OCI-LY1 (cell line): ENCODE data around the gene ACSM3.

Experiments
- H2AFZ ChIP-seq: fragments of 200-600 bp; sonication (generic), shearing (Covaris generic); 2 replicates; pipeline ENCODE4 v1.6.0; 2014; ENCODE audit warnings: antibody characterized with exemption, mild to moderate bottlenecking, low read length
- H3F3A ChIP-seq: fragments of 200-600 bp; sonication (generic), shearing (Covaris generic); 2 replicates; pipeline ENCODE4 v1.6.0; 2014; ENCODE audit warnings: mild to moderate bottlenecking, antibody characterized with exemption, low read length, moderate library complexity; ENCODE audit not compliant: insufficient read depth
- H3K27ac ChIP-seq: fragments of 200-600 bp; sonication (generic); 2 replicates; pipeline ENCODE4 v1.5.1; 2014; ENCODE audit warnings: low read length, mixed run types, mild to moderate bottlenecking, low read depth; ENCODE audit not compliant: poor library complexity, severe bottlenecking
- H3K27me3 ChIP-seq: fragments of 200-600 bp; sonication (generic); 2 replicates; pipeline ENCODE4 v1.6.0; 2014; ENCODE audit warnings: antibody characterized with exemption, mild to moderate bottlenecking, low read length, moderate library complexity; ENCODE audit not compliant: insufficient read depth
- H3K36me3 ChIP-seq: fragments of 200-600 bp; sonication (generic); 2 replicates; pipeline ENCODE4 v1.6.1; 2014; ENCODE audit warnings: mild to moderate bottlenecking, antibody characterized with exemption, low read length, moderate library complexity, mixed read lengths; ENCODE audit not compliant: insufficient read depth
- H3K4me1 ChIP-seq: fragments of 200-600 bp; sonication (generic); 2 replicates; pipeline ENCODE4 v1.5.1; 2014; ENCODE audit warnings: mild to moderate bottlenecking, low read length, moderate library complexity; ENCODE audit not compliant: insufficient read depth, severe bottlenecking
- H3K4me2 ChIP-seq: fragments of 200-600 bp; sonication (generic), shearing (Covaris generic); 2 replicates; pipeline ENCODE4 v1.6.1; 2014; ENCODE audit warnings: low read length
- H3K4me3 ChIP-seq: fragments of 200-600 bp; sonication (generic); 2 replicates; pipeline ENCODE4 v1.5.1; 2014; ENCODE audit warnings: low read length, low read depth, mild to moderate bottlenecking, mixed read lengths; ENCODE audit not compliant: poor library complexity, severe bottlenecking
- H3K79me2 ChIP-seq: fragments of 200-600 bp; shearing (Covaris generic); 2 replicates; pipeline ENCODE4 v1.6.1; 2016; ENCODE audit warnings: mixed run types, low read length, mixed read lengths; ENCODE audit not compliant: insufficient read depth
- H3K9ac ChIP-seq: fragments of 200-600 bp; sonication (generic), shearing (Covaris generic); 2 replicates; pipeline ENCODE4 v1.6.1; 2014; ENCODE audit warnings: mild to moderate bottlenecking, low read length, mixed read lengths
- H3K9me2 ChIP-seq: fragments of 200-600 bp; sonication (generic), shearing (Covaris generic); 2 replicates; pipeline ENCODE4 v1.6.1; 2014; ENCODE audit warnings: low read depth, mild to moderate bottlenecking, low read length, mixed read lengths
- H3K9me3 ChIP-seq: fragments of 200-600 bp; shearing (Covaris generic); 2 replicates; pipeline ENCODE4 v1.6.1; 2014; ENCODE audit warnings: low read length, mixed read lengths
- H4K20me1 ChIP-seq: fragments of 200-600 bp; sonication (generic), shearing (Covaris generic); 2 replicates; pipeline ENCODE4 v1.6.0; 2016; ENCODE audit warnings: mild to moderate bottlenecking, low read length; ENCODE audit not compliant: insufficient read depth
- EZH2 ChIP-seq: fragments of 200-600 bp; sonication (generic), shearing (Covaris generic); IDR thresholded peaks from 2 replicates; pipeline ENCODE4 v1.8.0; 2017; ENCODE audit warnings: borderline replicate concordance, mixed run types, mild to moderate bottlenecking, antibody characterized with exemption, low read length, moderate library complexity, mixed read lengths
- TF ChIP-seq, protein P1 (sequence below): fragments of 200-600 bp; sonication (generic), shearing (Covaris generic); IDR thresholded peaks from 2 replicates; pipeline ENCODE4 v1.5.1; 2017; ENCODE audit warnings: mild to moderate bottlenecking, antibody characterized with exemption, low read length, moderate library complexity, mixed read lengths

ACSM3 gene

DNA sequence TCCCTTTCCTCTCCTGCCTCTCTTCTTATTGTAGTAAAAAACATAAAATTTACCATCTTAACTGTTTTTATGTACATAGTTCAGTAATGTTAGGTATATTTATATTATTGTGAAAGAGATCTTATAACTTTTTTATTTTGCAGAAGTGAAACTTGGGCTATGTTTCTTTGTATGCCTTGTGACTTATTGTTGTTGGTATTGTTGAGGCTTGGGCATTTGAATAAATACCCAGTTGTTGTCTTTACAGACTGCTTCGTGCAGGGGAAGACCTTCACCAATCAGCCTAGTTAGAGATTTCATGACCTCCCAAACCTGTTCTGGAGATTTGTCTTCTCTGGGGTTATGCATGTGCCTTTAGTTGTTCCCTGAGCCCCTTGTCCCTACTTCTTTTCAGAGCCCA, 74.4 kb downstream of the ACSM3 start:
- Histone ChIP-seq H3K36me3 (peaks cover 55% of the 10 kb centered on the region), H3K27me3 (no peaks in the 10 kb centered on the region), H3K27ac (no peak overlapping the region), H3F3A (no peaks in the 10 kb centered on the region), H3K79me2 (no peaks in the 10 kb centered on the region), H3K4me1 (peaks cover 10% of the 10 kb centered on the region), H3K4me2 (no peak overlapping the region), H4K20me1 (no peaks in the 10 kb centered on the region), H3K4me3 (no peak overlapping the region), H3K9ac (no peak overlapping the region), H2AFZ (no peak overlapping the region), H3K9me3 (no peaks in the 10 kb centered on the region), H3K9me2 (no peaks in the 10 kb centered on the region)
- TF ChIP-seq, protein P1, sequence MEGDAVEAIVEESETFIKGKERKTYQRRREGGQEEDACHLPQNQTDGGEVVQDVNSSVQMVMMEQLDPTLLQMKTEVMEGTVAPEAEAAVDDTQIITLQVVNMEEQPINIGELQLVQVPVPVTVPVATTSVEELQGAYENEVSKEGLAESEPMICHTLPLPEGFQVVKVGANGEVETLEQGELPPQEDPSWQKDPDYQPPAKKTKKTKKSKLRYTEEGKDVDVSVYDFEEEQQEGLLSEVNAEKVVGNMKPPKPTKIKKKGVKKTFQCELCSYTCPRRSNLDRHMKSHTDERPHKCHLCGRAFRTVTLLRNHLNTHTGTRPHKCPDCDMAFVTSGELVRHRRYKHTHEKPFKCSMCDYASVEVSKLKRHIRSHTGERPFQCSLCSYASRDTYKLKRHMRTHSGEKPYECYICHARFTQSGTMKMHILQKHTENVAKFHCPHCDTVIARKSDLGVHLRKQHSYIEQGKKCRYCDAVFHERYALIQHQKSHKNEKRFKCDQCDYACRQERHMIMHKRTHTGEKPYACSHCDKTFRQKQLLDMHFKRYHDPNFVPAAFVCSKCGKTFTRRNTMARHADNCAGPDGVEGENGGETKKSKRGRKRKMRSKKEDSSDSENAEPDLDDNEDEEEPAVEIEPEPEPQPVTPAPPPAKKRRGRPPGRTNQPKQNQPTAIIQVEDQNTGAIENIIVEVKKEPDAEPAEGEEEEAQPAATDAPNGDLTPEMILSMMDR = no peak
- TF ChIP-seq EZH2 = no peak

DNA sequence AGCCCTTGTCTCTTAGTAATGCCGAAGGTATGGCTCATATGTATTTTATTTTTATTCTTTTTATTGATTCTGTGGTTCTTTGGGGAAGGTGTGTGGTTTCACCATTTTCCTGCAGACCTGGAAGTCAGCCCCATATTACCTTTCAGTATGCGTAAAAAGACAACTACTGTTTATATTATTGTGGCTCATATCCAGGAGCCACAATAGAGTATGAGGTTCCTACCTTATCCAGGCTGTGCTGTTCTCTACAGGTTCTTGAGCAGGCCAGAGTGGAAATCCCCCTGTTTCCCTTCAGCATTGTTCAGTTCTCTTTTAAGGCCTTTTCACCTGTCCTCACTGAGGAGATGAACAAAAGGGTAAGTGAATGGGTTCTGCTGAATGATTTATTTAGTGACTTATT, 75.7 kb downstream of the ACSM3 start:
- Histone ChIP-seq H3K36me3 (peaks cover 53% of the 10 kb centered on the region), H3K4me2 (no peak overlapping the region), H3K4me3 (no peak overlapping the region), H4K20me1 (no peaks in the 10 kb centered on the region), H3K79me2 (no peaks in the 10 kb centered on the region), H3K9ac (no peak overlapping the region), H3K27me3 (no peaks in the 10 kb centered on the region), H3F3A (no peaks in the 10 kb centered on the region), H3K9me3 (no peaks in the 10 kb centered on the region), H2AFZ (no peak overlapping the region), H3K9me2 (no peaks in the 10 kb centered on the region), H3K27ac (no peak overlapping the region), H3K4me1 (peaks cover 10% of the 10 kb centered on the region)
- no peak for TF ChIP-seq EZH2
- TF ChIP-seq, protein P1 = no peak

DNA sequence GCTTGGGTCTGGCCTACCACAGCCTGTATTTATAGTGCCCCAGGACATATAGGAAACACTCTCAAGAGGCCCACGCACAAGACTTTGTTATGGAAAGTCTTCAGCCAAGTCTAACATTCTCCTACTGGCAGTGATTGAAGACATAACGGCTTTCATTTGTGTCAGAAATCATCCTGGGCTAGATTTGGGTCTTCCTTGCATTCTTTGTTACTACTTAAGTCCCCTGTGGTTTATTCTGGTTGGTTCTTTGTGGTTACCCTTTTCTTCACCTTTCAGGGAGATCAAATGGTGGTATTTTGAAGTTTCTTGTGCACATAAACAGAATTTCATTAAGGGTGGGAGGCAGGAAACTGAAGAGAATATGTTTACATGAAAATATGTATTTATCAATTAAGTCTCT, 80.2 kb downstream of the ACSM3 start:
- Histone ChIP-seq H3K4me1 (no peaks in the 10 kb centered on the region), H3K4me2 (no peak overlapping the region), H3K9ac (no peak overlapping the region), H3F3A (no peaks in the 10 kb centered on the region), H3K27me3 (no peaks in the 10 kb centered on the region), H3K9me3 (no peaks in the 10 kb centered on the region), H3K36me3 (peaks cover 44% of the 10 kb centered on the region; the same call in 1 of the 2 replicates), H3K4me3 (no peak overlapping the region), H2AFZ (no peak overlapping the region), H3K9me2 (no peaks in the 10 kb centered on the region), H3K27ac (no peak overlapping the region), H3K79me2 (no peaks in the 10 kb centered on the region), H4K20me1 (no peaks in the 10 kb centered on the region)
- TF ChIP-seq, protein P1 = no peak
- TF ChIP-seq EZH2 = no peak
